ENCODE measurements around the gene NARF. TPM values are rescaled to one million over a fixed set of nuclear protein-coding genes. Genes with fewer than 3 reads are reported as not detected.
"Not testable (repeated sequence)": the region's sequence is repeated elsewhere in the genome, so short reads cannot be mapped to it uniquely, and the experiment has no call there.

The NARF gene
- total RNA-seq, 2 experiments from 2014 or later: 105 to 117 TPM

DNA sequence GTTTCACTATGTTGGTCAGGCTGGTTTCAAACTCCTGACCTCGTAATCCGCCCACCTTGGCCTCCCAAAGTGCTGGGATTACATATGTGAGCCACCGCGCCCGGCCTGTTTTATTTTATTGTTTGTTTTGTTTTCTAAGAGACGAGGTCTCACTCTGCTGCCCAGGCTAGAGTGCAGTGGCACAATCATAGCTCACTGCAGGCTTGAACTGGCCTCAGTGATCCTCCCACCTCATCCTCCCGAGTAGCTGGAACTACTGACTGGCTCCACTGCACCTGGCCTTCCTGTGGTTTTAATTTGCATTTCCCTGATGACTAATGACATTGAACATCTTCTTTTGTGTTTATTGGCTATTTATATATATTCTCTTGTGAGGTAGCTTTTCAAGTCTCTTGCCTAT, 47.9 kb downstream of the NARF start:
- peak overlapping the region; percentile 19 for H3K27ac Mint-ChIP-seq

DNA sequence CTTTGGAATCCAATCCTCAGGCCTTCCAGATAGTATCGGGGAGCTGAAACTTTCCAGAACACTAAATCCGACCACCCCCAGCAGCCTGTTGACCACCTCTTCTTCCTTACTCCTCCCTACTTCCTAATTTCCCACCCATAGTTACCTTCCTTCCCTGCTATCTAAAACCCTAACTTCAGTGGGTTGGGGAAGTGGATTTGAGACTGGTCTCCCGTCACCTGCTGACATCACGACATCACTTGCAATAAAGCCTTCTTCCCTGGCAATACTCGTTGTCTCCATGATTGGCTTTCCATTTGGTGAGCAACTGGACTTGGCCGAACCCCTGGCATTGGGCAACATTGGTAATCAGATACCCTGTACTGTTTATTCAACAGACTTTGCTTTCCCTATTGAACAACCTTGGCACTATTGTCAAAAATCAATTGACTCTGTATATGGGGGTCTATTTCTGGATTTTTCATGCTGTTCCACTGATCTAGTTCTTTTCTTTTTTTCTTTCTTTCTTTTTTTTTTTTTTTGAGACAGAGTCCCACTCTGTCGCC, 49.2 kb downstream of the NARF start:
- no peaks in the 10 kb centered on the region for H3K9me3 Mint-ChIP-seq
- peaks cover 2% of the 10 kb centered on the region for H3K27me3 Mint-ChIP-seq
- POLR2A ChIA-PET: no interaction called here
- CTCF ChIA-PET: interaction anchor here (0.7 kb wide), 1 partner anchor 14 kb away, joined by 3 read pairs; no protein-coding TSS in a partner anchor
- no peak overlapping the region for H3K27ac Mint-ChIP-seq
- no peak overlapping the region for H3K4me3 Mint-ChIP-seq
- no peak for DNase-seq
- no peaks in the 10 kb centered on the region for H3K36me3 Mint-ChIP-seq (ENCODE audit: low read depth)
- H3K4me1 Mint-ChIP-seq: peaks cover 10% of the 10 kb centered on the region

More for the DNA sequence above, 47.9 kb downstream of the NARF start:
- H3K36me3 Mint-ChIP-seq (ENCODE audit: low read depth); H3K9me3 Mint-ChIP-seq; CTCF ChIA-PET; DNase-seq; H3K27me3 Mint-ChIP-seq; H3K4me1 Mint-ChIP-seq; POLR2A ChIA-PET; H3K4me3 Mint-ChIP-seq: not testable (repeated sequence)

DNA sequence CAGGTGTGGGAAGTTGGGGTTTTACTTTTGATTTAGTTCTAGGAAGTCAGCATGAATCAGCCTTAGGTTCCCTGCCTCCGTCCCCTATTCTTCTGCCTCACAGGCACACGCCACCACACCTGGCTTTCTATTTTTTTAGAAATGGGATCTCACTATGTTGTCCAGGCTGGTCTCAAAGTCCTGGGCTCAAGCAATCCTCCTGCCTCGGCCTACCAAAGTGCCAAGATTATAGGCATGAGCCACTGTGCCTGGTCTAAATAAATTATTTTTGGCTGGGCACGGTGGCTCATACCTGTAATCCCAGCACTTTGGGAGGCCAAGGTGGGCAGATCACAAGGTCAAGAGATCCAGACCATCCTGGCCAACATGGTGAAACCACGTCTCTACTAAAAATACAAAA, 53.1 kb downstream of the NARF start:
- POLR2A ChIA-PET, H3K4me3 Mint-ChIP-seq, H3K27ac Mint-ChIP-seq: not testable (repeated sequence)

DNA sequence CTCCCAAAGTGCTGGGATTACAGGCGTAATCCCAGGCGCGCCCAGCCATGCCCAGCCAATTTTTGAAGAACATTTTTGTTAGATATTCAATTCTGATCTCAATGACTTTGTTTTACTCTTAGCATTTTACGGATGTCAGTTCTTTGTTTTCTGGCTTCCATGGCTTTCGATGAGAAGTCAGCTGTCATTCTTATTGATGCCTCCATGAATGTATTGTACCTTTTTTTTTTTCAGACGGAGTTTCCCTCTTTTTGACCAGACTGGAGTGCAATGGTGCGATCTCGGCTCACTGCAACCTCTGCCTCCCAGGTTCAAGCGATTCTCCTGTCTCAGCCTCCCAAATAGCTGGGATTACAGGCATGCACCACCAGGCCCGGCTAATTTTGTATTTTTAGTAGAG, 55.3 kb downstream of the NARF start:
- DNase-seq; H3K27ac Mint-ChIP-seq; POLR2A ChIA-PET; H3K36me3 Mint-ChIP-seq (ENCODE audit: low read depth); H3K4me3 Mint-ChIP-seq; H3K4me1 Mint-ChIP-seq; CTCF ChIA-PET; H3K27me3 Mint-ChIP-seq; H3K9me3 Mint-ChIP-seq: not testable (repeated sequence)

More for the DNA sequence above, 53.1 kb downstream of the NARF start:
- H3K9me3 Mint-ChIP-seq; H3K36me3 Mint-ChIP-seq (ENCODE audit: low read depth); H3K27me3 Mint-ChIP-seq; H3K4me1 Mint-ChIP-seq; DNase-seq: not testable (repeated sequence)
- CTCF ChIA-PET: interaction anchor here (0.6 kb wide), 1 partner anchor 26 kb away, joined by 5 read pairs; no protein-coding TSS in a partner anchor

DNA sequence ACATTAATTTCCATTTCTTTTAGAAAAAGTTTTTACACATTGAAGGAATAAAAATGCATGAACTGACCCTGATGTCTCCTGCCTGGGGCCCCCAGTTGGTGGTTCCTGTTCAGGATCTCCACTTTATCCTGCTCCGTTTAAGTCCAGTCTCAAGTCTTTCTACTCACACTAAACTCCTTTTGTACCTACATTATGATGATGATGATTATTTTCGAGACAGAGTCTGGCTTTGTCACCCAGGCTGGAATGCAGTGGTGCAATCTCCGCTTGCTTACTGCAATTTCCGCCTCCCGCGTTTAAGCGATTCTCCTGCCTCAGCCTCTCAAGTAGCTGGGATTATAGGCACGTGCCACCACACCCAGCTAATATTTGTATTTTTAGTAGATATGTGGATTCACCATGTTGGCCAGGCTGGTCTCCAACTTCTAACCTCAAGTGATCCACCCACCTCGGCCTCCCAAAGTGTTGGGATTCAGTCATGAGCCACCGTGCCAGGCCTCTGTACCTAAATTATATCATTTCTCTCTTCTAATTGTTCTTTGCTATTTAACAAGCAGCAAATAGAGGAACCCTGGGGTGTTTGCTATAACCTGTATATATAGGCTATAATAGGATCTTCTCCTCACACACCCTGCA, 58.8 kb downstream of the NARF start:
- ChIA-PET POLR2A (no interaction called here), CTCF (no interaction called here)
- DNase-seq: no peak
- H3K9me3 Mint-ChIP-seq: no peaks in the 10 kb centered on the region
- peaks cover 5% of the 10 kb centered on the region for H3K36me3 Mint-ChIP-seq (ENCODE audit: low read depth)
- H3K4me1 Mint-ChIP-seq: peaks cover 13% of the 10 kb centered on the region
- peaks cover 4% of the 10 kb centered on the region for H3K27me3 Mint-ChIP-seq
- H3K4me3 Mint-ChIP-seq: no peak overlapping the region
- H3K27ac Mint-ChIP-seq: no peak overlapping the region

DNA sequence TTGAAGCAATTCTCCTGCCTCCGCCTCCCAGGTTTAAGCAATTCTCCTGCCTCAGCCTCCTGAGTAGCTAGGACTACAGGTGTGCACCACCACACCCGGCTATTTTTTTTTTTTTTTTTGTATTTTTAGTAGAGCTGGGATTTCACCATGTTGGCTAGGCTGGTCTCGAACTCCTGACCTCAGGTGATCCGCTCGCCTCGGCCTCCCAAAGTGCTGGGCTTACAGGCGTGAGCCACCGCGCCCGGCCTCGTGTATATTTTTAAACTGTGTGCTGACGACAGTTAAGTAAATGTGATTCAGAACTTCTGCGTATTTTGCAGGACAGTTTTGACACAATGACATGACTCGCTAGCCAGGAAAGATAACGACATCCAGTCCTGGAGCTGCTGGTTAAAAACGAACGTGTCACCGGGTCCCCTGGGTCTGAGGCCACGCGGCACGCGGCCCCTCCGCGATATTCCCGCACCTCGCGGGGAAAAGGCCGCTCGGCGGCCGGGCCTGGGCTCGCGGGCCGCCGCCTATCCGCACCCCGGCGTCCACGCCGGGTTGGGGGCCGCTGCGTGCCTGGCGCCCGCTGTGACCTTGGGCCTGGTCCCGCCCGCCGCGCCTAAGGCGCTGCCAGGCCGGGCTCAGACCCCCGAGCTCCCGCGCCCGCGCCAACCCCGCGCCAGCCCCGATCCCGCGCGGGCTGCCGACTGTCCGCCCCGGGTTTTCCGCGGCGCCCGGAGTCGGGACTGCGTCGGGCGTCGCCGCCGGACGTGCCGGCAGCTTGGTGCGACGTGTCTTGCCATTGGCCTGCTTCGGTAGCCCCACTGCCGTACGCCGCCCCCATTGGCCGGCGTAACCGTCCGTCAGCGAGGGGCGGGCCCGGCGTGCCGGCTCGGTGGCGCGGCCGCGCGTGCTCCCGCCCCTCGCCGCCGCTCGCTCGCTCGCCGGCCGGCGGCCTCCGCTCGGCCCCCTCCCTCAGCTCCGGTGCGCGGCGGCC, 60.6 kb downstream of the NARF start, which contains the start of gene FOXK2:
FOXK2 (plus strand) TSS at position 907 of the 985 bp plus-strand sequence. CDS start 157 bp downstream, outside the sequence.
- peaks cover 5% of the 10 kb centered on the region for H3K36me3 Mint-ChIP-seq (ENCODE audit: low read depth)
- H3K27ac Mint-ChIP-seq: peak within 1 kb of the TSS; percentile 91
- no peaks in the 10 kb centered on the region for H3K9me3 Mint-ChIP-seq
- peaks cover 4% of the 10 kb centered on the region for H3K27me3 Mint-ChIP-seq
- DNase-seq: peak; percentile 92
- H3K4me1 Mint-ChIP-seq: peaks cover 21% of the 10 kb centered on the region
- CTCF ChIA-PET: interaction anchor here (1.2 to 3.3 kb wide), 3 partner anchors 14 to 26 kb away, joined by 6 to 12 read pairs (median 7); no protein-coding TSS in a partner anchor
- POLR2A ChIA-PET: interaction anchor here (0.6 to 1.1 kb wide), 3 partner anchors 68 to 414 kb away, joined by 3 to 5 read pairs (median 3); partner anchors contain the start of gene CYBC1
- peak within 1 kb of the TSS; percentile 79 for H3K4me3 Mint-ChIP-seq

DNA sequence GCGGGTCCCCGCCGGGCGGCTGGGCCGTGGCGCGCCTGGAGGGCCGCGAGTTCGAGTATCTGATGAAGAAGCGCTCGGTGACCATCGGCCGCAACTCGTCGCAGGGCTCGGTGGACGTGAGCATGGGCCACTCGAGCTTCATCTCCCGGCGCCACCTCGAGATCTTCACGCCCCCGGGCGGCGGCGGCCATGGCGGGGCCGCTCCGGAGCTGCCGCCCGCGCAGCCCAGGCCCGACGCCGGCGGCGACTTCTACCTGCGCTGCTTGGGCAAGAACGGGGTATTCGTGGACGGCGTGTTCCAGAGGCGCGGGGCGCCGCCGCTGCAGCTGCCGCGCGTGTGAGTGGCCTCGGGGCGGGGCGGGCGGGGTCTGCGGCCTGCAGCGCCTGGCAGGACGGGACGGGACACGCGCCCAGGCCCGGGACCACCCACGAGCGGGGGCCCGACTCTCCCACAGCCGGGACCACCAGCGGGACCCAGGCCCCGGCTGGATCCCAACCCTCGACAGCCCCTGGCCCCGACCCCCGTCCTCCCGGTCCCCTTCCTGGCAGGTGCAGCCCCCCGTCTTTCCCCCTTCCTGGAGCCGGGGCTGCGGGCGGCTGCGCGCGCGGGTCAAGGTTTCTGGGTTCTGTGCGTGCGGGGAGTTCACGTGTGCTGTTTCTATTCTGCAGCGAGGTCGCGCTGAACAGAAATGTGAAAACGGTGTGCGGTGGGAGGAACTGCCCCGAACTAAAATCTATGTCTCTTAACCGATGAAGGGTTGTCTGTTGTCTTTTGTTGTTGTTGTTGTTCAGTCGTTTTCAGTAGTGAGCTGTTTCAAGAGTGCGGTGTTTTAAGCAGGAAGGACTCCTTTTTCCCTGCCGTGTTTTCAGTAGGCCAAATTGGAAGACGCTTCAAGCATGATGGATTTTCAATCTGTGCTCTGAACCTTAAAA, 61.7 kb downstream of the NARF start:
- peak overlapping the region; percentile 79 for H3K4me3 Mint-ChIP-seq
- CTCF ChIA-PET: interaction anchor here (1.6 to 3.3 kb wide), 2 partner anchors 13 to 16 kb away, joined by 7 to 12 read pairs; no protein-coding TSS in a partner anchor
- peaks cover 5% of the 10 kb centered on the region for H3K36me3 Mint-ChIP-seq (ENCODE audit: low read depth)

DNA sequence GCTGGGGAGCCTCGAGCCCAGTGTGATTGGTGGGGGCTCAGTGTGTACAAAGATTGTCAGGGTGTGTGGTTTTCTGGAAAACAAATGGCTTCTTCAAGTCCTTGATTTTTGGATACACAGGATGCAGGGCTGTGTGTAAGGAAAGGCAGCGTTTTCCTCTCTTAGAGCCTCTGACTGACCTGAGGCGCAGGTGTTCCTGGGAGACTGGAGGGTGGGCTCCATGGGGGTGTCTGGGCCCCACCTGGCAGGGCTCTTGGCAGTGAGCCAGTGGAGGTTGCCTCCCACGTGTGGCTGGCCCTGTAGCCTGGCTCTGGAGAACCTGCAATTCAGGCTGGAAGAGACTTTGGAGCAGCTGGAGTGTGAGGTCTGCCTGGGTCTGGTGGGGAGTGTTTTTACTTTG, 66.0 kb downstream of the NARF start:
- Mint-ChIP-seq H3K27me3 (no peaks in the 10 kb centered on the region), H3K4me3 (no peak overlapping the region), H3K9me3 (no peaks in the 10 kb centered on the region), H3K36me3 (ENCODE audit: low read depth) (peaks cover 5% of the 10 kb centered on the region), H3K27ac (peak overlapping the region; percentile 55), H3K4me1 (peaks cover 47% of the 10 kb centered on the region)
- DNase-seq: no peak
- ChIA-PET POLR2A (no interaction called here), CTCF (no interaction called here)

More for the DNA sequence above, 61.7 kb downstream of the NARF start:
- Mint-ChIP-seq H3K27ac (peak overlapping the region; percentile 89), H3K4me1 (peaks cover 27% of the 10 kb centered on the region), H3K27me3 (no peaks in the 10 kb centered on the region), H3K9me3 (no peaks in the 10 kb centered on the region)
- POLR2A ChIA-PET: interaction anchor here (0.6 to 1.1 kb wide), 4 partner anchors 69 to 415 kb away, joined by 3 to 5 read pairs (median 3); partner anchors contain the start of gene CYBC1
- peak; percentile 33 for DNase-seq

DNA sequence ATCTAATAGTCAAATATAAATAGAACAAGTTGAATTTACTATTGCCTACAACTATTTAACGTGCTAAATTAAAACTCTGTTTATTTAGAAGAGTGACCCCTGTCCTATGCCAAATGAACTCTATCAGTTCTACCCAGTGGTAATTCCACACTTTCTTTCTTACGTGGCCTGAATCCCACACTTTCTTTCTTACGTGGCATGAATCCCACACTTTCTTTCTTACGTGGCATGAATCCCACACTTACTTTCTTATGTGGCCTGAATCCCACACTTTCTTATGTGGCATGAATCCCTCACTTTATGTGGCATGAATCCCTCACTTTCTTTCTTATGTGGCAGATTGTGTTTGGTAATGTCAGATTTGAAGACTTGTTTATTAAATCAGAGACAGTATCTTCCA, 67.2 kb downstream of the NARF start:
- Mint-ChIP-seq H3K4me3 (no peak overlapping the region), H3K27me3 (no peaks in the 10 kb centered on the region), H3K4me1 (peaks cover 52% of the 10 kb centered on the region), H3K9me3 (no peaks in the 10 kb centered on the region), H3K27ac (no peak overlapping the region), H3K36me3 (ENCODE audit: low read depth) (peaks cover 6% of the 10 kb centered on the region)
- ChIA-PET POLR2A (no interaction called here), CTCF (interaction anchor here (1.2 kb wide), 1 partner anchor 21 kb away, joined by 3 read pairs; no protein-coding TSS in a partner anchor)
- DNase-seq: no peak

DNA sequence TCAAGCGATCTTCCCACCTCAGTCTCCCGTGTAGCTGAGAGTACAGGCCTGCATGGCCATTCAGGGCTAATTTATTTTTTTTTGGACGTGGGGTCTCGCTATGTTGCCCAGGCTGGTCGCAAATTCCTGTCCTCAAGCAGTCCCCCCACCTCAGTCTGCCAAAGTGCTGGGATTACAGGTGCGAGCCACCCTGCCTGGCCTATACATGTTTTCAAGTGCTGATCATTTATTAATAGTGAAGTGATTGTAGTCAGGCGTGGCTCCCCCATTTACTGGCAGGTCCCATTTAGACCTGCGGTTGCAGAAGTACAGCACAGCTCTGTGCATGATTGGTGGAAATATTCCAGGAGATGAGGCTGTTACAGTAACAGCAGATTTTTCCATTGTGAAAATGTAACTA, 69.4 kb downstream of the NARF start:
- H3K4me1 Mint-ChIP-seq: peaks cover 47% of the 10 kb centered on the region
- H3K9me3 Mint-ChIP-seq: no peaks in the 10 kb centered on the region
- CTCF ChIA-PET: interaction anchor here (0.6 kb wide), 3 partner anchors 9 to 197 kb away, joined by 3 to 4 read pairs (median 3); no protein-coding TSS in a partner anchor
- H3K27me3 Mint-ChIP-seq: no peaks in the 10 kb centered on the region
- POLR2A ChIA-PET: no interaction called here
- H3K36me3 Mint-ChIP-seq (ENCODE audit: low read depth): peaks cover 5% of the 10 kb centered on the region
- H3K27ac Mint-ChIP-seq: peak overlapping the region; percentile 58
- no peak overlapping the region for H3K4me3 Mint-ChIP-seq
- no peak for DNase-seq

DNA sequence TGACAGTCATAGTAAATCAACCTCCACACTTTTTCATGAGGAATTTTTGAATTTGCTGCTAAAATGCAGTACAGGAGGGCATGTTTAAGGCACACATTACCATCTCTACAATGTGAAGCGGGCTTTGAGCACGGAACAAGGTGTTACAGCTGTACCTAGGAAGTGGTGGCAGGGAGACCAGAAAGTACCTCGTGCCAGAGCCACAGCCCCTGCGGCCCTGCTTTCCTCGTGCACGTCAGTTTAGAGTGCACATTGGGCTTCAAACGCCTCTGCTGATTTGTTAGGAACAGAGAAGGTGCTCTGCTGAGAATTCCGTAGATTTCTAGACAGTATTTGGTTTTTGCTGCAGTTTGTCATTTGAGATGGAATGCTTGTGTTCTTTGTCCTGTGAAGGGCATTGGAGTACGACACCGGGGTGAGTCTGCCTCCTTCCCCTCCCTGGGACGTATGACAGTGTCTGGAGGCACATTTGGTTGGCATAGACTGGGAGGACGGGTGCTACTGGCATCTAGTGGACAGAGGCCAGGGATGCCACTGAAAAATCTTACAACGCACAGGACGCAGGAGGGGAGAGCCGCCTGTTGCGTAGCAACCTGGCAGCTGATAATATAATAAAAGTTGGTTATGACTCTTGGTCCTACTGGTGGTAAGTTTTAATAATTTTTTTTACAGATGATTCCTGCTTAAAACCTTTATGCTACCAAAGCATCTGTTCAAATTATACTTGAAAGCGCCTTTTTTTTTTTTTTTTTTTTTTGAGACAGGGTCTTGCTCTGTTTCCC, 70.1 kb downstream of the NARF start:
- CTCF ChIA-PET: interaction anchor here (0.6 kb wide), 1 partner anchor 108 kb away, joined by 3 read pairs; no protein-coding TSS in a partner anchor
- Mint-ChIP-seq H3K27me3 (no peaks in the 10 kb centered on the region), H3K9me3 (no peaks in the 10 kb centered on the region), H3K36me3 (ENCODE audit: low read depth) (peaks cover 5% of the 10 kb centered on the region), H3K27ac (peak overlapping the region; percentile 58), H3K4me3 (no peak overlapping the region), H3K4me1 (peaks cover 46% of the 10 kb centered on the region)
- POLR2A ChIA-PET: no interaction called here
- no peak for DNase-seq

Measured in activated CD4-positive, alpha-beta T cell treated with anti-CD3 and anti-CD28 coated beads, Interleukin-2, amount 10 ng/mL, durations not matched to agents 7 days and 5 days (primary cell).